Left renal cortex interstitium (tissue), 4 donors: Measurements from ENCODE around the gene DENND2A. TPM values are rescaled to one million over a fixed set of nuclear protein-coding genes. Genes with fewer than 3 reads are reported as not detected.
"Not testable (repeated sequence)": the region's sequence is repeated elsewhere in the genome, so short reads cannot be mapped to it uniquely, and the experiment has no call there.

Experiments used
- DNase-seq, 4 donors: peaks; one replicate each; pipeline ENCODE4 v3.0.0-alpha.2; 2013; ENCODE audit warnings: low read depth in 4 of 4, low spot score in 2 of 4, missing footprints in 1 of 4
- polyA plus RNA-seq, 4 donors: library from polyadenylated mRNA; unstranded; fragments of 120-200 nt; gene quantifications; one replicate each; pipeline ENCODE4 v1.2.1, GENCODE V29; 2013; ENCODE audit not compliant: insufficient read length in 4 of 4

DENND2A gene, protein sequence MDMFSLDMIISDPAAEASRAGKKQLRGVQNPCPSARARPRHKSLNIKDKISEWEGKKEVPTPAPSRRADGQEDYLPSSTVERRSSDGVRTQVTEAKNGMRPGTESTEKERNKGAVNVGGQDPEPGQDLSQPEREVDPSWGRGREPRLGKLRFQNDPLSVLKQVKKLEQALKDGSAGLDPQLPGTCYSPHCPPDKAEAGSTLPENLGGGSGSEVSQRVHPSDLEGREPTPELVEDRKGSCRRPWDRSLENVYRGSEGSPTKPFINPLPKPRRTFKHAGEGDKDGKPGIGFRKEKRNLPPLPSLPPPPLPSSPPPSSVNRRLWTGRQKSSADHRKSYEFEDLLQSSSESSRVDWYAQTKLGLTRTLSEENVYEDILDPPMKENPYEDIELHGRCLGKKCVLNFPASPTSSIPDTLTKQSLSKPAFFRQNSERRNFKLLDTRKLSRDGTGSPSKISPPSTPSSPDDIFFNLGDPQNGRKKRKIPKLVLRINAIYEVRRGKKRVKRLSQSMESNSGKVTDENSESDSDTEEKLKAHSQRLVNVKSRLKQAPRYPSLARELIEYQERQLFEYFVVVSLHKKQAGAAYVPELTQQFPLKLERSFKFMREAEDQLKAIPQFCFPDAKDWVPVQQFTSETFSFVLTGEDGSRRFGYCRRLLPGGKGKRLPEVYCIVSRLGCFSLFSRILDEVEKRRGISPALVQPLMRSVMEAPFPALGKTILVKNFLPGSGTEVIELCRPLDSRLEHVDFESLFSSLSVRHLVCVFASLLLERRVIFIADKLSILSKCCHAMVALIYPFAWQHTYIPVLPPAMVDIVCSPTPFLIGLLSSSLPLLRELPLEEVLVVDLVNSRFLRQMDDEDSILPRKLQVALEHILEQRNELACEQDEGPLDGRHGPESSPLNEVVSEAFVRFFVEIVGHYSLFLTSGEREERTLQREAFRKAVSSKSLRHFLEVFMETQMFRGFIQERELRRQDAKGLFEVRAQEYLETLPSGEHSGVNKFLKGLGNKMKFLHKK
- polyA plus RNA-seq, result 10 to 100 TPM; 35.1 to 41.5 (median 38.8) TPM

DNA sequence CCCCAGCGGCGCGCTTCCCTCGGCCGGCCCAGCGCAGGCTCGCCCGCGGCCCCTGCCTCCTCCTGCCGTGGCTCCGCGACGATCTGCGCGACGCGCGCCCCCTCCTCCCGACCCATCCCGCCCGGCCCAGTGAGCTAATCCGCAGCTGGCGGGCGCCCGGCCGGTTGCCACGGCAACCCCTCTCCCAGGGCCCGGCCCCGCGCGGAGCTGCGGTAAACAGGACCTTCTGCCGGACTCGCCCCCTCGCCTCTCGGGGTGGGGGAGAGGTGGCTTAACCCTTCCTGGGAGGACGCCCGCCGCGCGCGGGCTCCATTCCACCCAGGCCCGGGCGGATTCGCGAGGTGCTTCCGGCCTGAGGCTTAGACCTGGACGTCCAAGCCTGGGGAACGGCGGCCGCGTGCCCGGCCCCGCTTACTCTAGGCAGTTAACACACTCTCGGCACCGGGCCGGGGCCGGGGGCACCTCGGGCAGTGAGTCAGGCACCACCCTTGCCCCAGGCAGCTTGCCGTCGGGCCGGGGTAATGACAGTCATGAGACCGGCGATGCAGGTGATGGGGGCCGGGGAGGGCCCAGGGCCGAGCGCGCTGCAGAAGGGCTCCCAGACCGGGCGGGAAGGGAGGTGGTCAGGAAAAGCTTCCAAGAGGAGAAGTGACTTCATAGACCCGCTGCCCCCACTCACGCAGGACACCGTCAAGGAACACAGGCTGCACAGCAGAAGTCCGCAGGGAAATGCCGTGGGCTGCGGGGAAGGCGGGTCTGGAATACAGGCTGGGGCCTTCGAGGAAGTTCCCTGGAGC is at the start of gene DENND2A:
Gene DENND2A (minus strand): TSS at position 87 of the 797 bp plus-strand sequence. CDS start 38,416 bp downstream, outside the sequence.
- peak in 2 of 4 donors; percentile 78 to 80 for DNase-seq

DNA sequence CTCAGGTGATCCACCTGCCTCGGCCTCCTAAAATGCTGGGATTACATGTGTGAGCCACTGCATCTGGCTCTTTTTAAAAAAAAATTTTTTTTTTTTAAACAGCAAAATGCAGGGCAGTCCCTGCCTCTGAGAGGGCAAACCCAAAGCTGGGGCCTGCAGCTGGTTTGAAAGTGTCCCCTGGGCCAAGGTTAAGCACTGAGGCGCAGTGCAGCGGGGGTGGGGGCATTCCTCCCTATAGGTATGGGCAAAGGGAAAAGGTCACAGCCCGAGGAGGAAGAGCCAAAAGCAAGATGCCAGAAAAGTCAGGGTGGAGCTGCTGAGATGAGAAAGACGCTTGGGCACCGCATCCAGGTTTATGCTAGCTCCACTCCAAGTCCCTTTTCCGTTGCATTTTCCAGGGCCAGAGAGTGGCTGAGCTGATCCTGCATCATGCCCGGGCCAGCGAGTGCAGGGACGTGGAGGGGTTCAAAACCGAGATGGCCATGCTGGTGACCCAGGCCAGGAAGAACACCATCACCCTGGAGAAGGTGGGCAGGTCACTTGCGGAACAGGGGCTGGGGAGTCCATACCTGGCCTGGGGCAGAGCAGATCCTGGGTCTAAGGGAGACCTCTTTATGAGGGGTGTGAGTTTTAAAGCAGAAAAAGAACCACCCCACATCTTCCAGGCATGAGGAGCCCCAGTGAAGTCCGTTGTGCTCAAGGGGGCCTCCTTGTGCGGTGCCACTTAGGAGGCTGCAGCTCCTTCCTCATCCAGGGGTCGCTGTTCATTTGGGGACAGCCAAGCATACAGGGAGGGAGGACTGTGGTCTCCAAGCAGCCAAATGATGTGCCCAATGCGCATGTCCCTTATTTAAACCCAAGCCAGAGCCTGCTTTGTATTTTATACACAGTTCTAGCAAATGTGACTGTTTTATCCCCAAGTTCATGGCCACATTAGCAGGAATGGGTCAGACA is 48.9 kb upstream of the DENND2A start:
- no peak for DNase-seq

DNA sequence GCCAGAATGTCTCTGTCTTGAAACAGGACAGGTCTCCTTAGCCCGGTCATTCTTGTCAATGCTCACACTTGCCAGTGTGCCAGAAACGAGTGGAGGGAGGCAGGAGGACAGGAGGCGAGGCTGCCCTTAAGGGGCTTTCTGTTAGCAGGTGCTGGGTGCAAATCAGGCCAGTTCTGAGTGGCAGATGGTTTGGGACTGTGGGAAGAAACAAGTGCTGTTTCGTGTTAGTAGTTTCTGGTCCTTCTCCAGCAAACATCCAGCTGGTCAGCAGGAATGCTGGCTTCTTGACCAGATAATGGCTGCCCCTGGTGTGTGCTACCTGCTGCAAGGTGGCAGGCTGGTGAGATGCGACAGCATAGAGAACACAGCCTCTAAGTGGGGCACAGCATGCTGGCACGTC is 47.7 kb upstream of the DENND2A start:
- no peak for DNase-seq

DNA sequence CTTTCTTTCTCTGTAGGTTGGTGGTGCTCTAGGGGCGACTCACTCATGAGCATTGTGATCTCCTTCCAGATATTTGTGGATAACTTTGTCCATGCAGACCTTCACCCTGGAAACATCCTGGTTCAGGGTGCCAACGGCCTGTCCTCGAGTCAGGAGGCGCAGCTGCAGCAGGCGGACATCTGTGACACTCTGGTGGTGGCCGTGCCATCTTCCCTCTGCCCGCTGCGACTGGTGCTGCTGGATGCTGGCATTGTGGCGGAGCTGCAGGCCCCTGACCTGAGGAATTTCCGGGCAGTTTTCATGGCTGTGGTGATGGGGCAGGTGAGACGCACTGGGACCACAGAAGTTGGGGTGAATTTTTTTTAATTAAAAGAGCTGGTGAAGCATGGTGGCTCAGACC is 46.3 kb upstream of the DENND2A start:
- DNase-seq, result no peak

DNA sequence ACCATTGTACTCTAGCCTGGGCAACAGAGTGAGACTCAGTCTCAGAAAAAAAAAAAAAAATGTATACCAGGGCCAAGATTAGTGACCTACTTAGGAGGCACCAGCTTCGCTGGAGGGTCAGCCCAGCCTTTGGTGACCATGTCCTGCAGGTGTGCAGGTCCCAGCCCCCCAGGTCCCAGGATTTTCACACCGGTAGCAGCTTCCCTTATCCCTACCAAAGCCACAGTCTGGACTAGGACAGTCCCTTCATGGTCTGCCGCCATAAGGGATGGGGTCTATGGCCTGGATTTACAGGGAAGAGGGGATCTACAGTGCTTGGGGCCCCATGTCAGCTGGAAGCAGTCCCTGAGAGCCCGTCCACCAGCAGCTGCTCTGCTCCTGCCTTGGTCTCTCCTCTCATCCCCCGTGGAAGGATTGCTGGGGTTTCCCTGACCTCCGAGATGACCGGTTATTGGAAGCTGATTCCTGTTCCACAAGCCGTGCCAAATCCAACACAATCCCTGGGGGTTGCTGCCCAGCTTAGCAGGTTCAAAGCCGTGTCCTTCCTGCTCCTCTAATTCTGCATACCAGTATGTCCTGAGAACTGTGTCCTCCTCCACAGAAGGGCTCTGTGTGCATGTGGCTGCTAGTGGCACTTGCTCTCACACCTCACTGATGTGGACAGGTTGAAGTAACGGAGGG is 44.9 kb upstream of the DENND2A start:
- DNase-seq, result no peak

DNA sequence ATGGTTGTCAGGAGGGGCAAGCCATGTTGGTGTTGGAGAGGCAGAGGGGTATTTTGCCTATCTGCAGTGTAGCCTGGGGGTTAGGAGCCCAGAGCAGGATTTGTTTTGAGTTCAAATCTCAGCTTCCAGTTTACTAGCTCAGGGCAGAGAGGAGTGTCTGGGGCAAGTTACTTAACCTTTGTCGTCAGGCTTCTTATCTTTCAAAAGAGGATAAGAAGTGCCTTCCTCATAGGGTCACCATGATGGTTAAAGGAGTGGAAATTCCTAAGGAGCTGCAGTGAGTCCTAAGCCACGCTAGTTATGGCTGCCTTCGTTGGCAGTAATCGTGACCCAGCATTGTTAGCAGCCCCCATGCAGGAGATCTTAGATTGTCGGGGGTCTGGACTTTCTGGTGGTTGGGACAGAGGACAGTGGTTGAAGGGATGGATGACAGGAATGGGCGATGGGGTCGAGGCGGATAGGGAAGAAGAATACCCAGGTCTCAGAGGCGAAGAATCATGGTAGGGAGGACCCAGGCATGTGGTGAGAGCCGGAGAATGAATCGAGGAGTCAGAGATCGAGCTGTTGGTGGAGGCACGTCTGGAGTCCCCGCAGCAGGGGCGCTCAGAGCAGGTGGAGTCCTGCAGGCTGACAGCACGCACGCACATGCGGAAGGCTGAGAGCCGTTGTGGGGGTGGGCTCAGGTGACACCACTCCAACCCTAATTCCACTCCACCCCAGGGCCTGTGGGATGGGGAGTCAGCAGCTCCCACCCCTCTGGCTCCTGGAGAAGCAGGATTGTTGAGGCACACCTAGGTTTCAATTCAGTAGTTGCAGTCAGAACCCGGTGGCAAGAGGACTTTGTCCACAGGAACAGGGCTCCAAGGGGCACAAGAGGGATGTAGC is 43.7 kb upstream of the DENND2A start:
- no peak for DNase-seq

DNA sequence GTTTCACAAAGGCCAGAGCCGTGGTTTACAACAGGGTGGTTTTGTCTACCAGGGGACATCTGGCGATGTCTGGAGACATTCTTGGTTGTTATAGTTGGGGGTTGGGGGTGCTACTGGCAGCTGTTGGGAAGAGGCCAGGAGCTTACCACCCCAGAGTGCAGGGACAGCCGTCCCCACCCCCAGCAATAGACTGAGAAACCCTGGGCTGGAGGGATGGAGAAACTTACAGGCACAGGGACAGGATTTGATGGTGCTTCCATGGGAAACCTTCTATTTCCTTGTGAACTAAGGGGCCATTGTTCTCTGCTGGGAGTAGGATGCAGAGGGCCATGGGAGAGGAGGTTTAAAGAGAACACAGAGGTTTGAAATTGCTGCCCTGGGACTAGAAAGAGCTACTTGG is 43.0 kb upstream of the DENND2A start:
- DNase-seq, result no peak

DNA sequence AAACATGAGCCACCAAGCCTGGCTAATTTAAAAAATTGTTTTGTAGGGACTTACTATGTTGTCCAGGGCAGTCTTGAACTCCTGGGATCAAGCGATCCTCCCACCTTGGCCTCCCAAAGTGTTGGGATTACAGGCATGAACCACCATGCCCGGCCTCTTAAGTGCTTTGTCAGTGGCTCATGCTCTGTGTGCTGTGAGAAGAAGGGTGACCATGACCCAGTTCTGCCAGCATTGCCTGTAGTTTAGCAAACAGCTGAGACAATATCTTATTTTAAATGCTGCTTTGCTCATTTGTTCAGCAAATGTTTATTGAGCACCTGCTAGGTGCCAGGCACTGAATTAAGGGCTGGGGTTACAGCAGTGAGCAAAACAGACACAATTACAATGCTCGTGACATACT is 41.2 kb upstream of the DENND2A start:
- no peak for DNase-seq

DNA sequence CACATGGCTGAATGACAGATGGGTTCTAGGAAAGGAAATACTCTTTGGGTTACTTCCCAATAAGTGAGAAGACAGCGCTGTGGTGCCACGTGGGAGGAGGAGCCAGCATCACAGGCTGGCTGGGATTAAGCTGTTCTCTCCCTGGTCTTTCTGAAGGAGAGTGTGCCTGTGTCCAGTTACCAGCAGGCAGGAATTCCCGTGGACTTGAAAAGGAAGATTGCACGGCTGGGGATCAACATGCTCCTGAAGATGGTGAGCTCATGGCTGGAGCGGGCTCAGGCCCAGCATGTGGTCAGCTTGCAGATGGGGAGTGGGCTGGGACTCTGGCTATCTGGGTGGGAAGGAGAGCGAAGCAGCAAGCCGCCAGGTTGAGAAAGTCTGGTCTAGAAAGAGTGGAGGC is 40.3 kb upstream of the DENND2A start:
- no peak for DNase-seq

DNA sequence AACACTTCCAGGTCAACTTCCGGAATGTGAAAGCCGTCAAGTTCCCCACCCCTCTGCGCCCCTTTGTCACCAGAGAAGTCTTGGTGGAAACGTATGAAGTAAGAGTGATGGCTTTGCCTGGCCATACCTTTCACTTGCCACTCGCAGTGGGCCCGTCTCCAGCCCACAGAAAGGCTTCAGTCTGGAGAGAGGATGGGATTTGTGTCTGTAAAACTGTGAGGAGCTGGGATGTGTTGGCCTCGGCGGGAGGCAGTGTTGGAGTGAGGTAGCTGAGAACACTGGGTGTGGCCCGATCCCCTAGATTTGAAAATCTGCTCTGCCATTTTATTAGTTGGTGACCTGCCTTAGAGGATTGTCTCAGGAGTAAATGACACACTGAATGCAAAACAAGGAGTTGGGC is 38.6 kb upstream of the DENND2A start:
- DNase-seq, result no peak

DNA sequence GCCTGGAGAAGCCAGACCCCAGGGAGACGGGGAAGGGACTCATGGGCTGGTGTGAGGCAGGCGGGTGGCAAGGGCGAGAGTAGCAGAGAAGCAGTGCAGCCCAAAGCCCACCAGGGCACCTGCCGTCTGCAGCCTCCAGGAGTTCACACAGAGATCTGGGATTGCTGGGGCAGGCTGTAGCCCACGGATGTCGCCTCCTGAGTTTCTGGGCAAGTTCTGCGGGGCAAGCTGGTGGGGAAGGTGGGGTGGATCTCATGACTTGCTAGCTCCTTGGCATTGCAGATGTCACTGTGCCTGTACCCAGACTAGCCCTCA is 38.2 kb upstream of the DENND2A start:
- DNase-seq, result no peak

DNA sequence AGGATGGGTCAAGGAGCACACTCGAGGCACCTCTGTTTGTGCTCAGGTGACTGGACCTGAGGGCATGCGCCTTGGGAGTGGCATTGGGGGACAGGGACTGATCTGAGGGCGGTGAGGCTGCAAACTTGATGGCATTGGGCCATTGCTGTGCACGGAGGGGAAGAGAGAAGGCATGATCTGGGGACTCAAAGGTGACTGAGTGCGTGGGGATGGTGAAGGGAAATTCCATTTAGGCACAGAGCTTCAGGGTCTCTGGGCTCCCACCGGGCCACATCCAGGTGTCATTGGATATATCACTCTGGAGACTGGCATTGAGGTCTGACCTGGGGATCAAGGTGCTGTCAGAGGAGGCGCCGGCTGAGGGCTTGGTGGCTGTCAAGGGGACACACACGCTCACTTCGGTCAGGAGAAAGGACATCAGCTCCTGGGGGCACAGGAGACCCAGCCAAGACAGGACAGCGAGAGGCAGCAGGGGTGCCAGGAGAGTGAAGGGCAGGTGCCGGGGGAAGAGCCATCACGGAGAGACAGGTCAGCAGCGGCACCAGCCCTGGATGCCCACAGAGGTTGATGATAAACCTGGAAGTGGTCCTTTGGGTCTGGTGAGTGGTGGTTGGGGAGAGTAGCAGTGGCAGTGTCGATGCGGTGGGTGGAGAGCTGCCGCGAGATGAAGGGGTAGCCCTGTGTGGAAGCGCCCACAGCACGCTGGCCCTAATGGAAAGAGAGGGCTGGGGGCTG is 37.6 kb upstream of the DENND2A start:
- DNase-seq, result no peak

DNA sequence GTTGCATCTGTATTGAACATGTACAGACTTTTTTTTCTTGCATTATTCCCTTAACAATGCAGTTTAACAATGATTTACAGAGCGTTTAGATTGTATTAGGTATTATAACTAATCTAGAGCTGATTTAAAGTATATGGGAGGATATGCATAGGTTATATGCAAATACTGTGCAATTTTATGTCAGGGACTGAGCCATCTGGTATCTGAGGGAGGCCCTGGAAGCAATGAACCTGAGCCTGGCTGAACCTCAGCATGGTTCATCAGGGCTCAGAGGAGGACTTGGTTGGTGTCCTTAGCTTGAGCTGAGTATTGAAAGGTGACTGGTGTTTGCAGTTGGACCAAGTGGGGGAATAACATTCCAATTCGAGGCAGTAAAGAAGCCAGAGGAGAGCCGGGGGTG is 36.9 kb upstream of the DENND2A start:
- DNase-seq, result no peak

DNA sequence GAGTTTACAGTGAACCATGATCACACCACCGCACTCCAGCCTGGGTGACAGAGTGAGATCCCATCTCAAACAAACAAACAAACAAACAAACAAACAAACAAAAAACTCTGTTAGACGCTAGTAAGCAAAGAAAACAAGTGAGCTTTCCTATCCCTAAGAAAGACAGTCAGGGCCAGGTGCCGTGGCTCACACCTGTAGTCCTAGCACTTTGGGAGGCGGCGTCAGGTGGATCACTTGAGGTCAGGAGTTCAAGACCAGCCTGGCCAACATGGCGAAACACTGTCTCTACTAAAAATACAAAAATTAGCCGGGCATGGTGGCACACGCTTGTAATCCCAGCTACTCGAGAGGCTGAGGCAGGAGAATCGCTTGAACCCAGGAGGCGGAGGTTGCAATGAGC is 36.3 kb upstream of the DENND2A start:
- DNase-seq, result not testable (repeated sequence)

DNA sequence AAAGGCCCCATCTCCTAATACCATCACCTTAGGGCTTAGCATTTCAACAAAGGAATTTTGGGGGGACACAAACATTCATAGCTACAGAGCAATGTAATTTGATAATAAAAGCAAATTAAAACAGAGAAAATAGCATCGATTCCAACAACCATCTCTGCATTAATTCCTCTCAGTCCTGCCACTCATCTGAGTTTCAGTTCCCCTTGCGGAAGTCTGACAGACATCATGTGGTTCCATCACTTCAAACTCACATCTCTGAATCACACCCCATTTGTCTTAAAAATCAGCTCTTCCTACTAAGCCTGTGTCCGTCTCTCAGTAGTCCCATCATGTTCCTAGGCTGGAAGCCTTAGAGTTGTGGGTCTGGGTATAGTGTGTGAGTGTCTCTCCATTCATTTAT is 35.7 kb upstream of the DENND2A start:
- DNase-seq, result no peak

DNA sequence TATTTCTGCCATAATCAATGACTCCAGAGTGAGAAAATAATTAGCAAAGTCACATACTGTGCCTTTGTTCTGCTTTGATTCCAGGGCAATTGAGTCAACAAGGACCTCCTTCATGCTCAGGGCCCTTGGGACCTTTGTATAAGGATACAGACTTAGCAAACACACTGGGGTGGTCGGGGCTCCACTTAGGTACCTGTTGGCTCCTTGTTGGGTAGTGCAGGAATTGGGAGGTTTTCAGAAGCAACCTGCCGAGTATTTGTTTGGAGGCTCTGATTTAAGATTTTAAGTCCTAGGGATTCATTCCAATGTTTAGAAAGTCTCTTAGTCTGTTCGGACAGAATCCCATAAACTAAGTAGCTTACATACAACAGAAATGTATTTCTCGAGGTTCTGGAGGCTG is 35.1 kb upstream of the DENND2A start:
- no peak for DNase-seq

DNA sequence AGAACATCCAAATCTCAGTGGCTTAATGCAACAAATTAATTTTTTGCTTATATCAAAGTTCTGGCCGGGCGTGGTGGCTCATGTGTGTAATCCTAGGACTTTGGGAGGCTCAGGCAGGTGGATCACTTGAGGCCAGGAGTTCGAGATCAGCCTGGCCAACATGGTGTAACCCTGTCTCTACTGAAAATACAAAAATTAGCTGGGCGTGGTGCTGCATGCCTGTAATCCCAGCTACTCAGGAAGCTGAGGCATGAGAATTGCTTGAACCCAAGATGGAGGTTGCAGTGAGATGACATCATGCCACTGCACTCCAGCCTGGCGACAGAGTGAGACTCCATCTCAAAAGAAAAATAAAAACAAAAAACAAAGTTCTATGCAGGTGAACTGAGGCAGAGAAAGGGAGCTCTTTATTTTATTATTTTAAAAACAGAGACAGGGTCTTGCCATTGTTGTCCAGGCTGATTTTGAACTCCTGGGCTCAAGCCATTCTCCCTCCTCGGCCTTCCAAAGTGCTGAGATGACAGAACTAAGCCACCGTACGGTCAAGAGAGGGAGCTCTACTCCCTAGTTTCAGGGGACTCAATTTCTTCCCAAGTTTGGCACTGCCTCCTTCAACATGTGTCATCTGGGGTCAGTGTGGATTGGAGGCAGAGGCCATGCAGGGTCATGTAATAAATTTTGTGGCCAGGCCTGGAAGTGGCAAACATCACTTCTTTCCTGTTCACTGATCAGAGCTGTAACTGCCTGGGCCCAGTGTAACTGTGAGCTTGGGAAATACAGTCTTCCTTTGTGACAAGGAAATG is 34.5 kb upstream of the DENND2A start:
- no peak for DNase-seq
